ENCODE measurements around the gene SAMD4A.
A peak's percentile ranks its signal among the peaks of the same experiment; 100 is the strongest.

The SAMD4A gene

GRCh38 chr14:54690887-54691286 is 124.0 kb downstream of the SAMD4A start:
- H3K27ac Mint-ChIP-seq, result no peak overlapping the region
- H3K4me3 Mint-ChIP-seq, result no peak overlapping the region

GRCh38 chr14:54691525-54692283 is 124.8 kb downstream of the SAMD4A start:
- H3K27me3 Mint-ChIP-seq (ENCODE audit: low read depth, poor library complexity), result peaks cover 19% of the 10 kb centered on the region
- no peaks in the 10 kb centered on the region for H3K36me3 Mint-ChIP-seq (ENCODE audit: low read depth)
- H3K27ac Mint-ChIP-seq, result no peak overlapping the region
- H3K4me3 Mint-ChIP-seq, result no peak overlapping the region
- TF ChIP-seq CTCF (IDR thresholded peaks at IDR 0.05), result peak; percentile 93
- no peaks in the 10 kb centered on the region for H3K9me3 Mint-ChIP-seq
- peak; percentile 74 for DNase-seq
- peaks cover 4% of the 10 kb centered on the region for H3K4me1 Mint-ChIP-seq

More at GRCh38 chr14:54690887-54691286, 124.0 kb downstream of the SAMD4A start:
- TF ChIP-seq CTCF (IDR thresholded peaks at IDR 0.05), result no peak
- no peak for DNase-seq
- Mint-ChIP-seq H3K27me3 (ENCODE audit: low read depth, poor library complexity) (peaks cover 19% of the 10 kb centered on the region), H3K4me1 (peaks cover 9% of the 10 kb centered on the region), H3K36me3 (ENCODE audit: low read depth) (no peaks in the 10 kb centered on the region), H3K9me3 (no peaks in the 10 kb centered on the region)

- no peak for DNase-seq
- peaks cover 19% of the 10 kb centered on the region for H3K27me3 Mint-ChIP-seq (ENCODE audit: low read depth, poor library complexity)
- no peaks in the 10 kb centered on the region for H3K4me1 Mint-ChIP-seq
- peak overlapping the region; percentile 15 for H3K27ac Mint-ChIP-seq
- H3K4me3 Mint-ChIP-seq, result no peak overlapping the region
- no peak for TF ChIP-seq CTCF (IDR thresholded peaks at IDR 0.05)
- H3K36me3 Mint-ChIP-seq (ENCODE audit: low read depth), result no peaks in the 10 kb centered on the region
- H3K9me3 Mint-ChIP-seq, result no peaks in the 10 kb centered on the region
Measured at GRCh38 chr14:54692284-54692772, 125.4 kb downstream of the SAMD4A start.

- no peak for DNase-seq
- Mint-ChIP-seq H3K27ac (no peak overlapping the region), H3K27me3 (ENCODE audit: low read depth, poor library complexity) (peaks cover 10% of the 10 kb centered on the region), H3K4me1 (peaks cover 3% of the 10 kb centered on the region), H3K4me3 (no peak overlapping the region), H3K9me3 (no peaks in the 10 kb centered on the region), H3K36me3 (ENCODE audit: low read depth) (no peaks in the 10 kb centered on the region)
- TF ChIP-seq CTCF (IDR thresholded peaks at IDR 0.05), result no peak
Measured at GRCh38 chr14:54693761-54694160, 126.8 kb downstream of the SAMD4A start.

- H3K27me3 Mint-ChIP-seq (ENCODE audit: low read depth, poor library complexity), result peaks cover 10% of the 10 kb centered on the region
- H3K4me1 Mint-ChIP-seq, result peaks cover 14% of the 10 kb centered on the region
- H3K4me3 Mint-ChIP-seq, result no peak overlapping the region
- no peak for TF ChIP-seq CTCF (IDR thresholded peaks at IDR 0.05)
- DNase-seq, result no peak
- no peak overlapping the region for H3K27ac Mint-ChIP-seq
- no peaks in the 10 kb centered on the region for H3K9me3 Mint-ChIP-seq
- H3K36me3 Mint-ChIP-seq (ENCODE audit: low read depth), result no peaks in the 10 kb centered on the region
Measured at GRCh38 chr14:54695196-54695595, 128.3 kb downstream of the SAMD4A start.

GRCh38 chr14:54697001-54697400 is 130.1 kb downstream of the SAMD4A start:
- no peak for DNase-seq

More at GRCh38 chr14:54697001-54697400, 130.1 kb downstream of the SAMD4A start:
- Mint-ChIP-seq H3K4me1 (peaks cover 20% of the 10 kb centered on the region), H3K36me3 (ENCODE audit: low read depth) (no peaks in the 10 kb centered on the region), H3K27ac (no peak overlapping the region), H3K4me3 (no peak overlapping the region), H3K27me3 (ENCODE audit: low read depth, poor library complexity) (peaks cover 10% of the 10 kb centered on the region), H3K9me3 (no peaks in the 10 kb centered on the region)
- TF ChIP-seq CTCF (IDR thresholded peaks at IDR 0.05), result no peak

Data from nephron progenitor cell (in vitro differentiated cells).